Activated naive CD8-positive, alpha-beta T cell (primary cell): ENCODE results near the gene CILP2.
A peak's percentile ranks its signal among the peaks of the same experiment; 100 is the strongest.

Source experiments
- H3K27ac Mint-ChIP-seq: one replicate; pipeline ENCODE4 v1.8.0; 2021; ENCODE audit warnings: mixed read lengths
- H3K27me3 Mint-ChIP-seq: one replicate; pipeline ENCODE4 v1.8.0; 2021; ENCODE audit warnings: mixed read lengths
- H3K36me3 Mint-ChIP-seq: one replicate; pipeline ENCODE4 v1.8.0; 2021; ENCODE audit warnings: mixed read lengths
- H3K4me1 Mint-ChIP-seq: one replicate; pipeline ENCODE4 v1.8.0; 2021; ENCODE audit warnings: low read depth, mixed read lengths
- H3K4me3 Mint-ChIP-seq: one replicate; pipeline ENCODE4 v1.8.0; 2021; ENCODE audit warnings: mild to moderate bottlenecking, mixed read lengths
- H3K9me3 Mint-ChIP-seq: one replicate; pipeline ENCODE4 v1.8.0; 2021; ENCODE audit warnings: low read depth, mixed read lengths

The CILP2 gene

GRCh38 chr19:19538061-19538784 is at the start of gene CILP2:
Gene CILP2, plus strand, starts transcription at chr19:19538265. Its CDS starts 85 bp downstream, at chr19:19538350.
- no peaks in the 10 kb centered on the region for H3K27me3 Mint-ChIP-seq
- H3K4me3 Mint-ChIP-seq, result peak within 1 kb of the TSS; percentile 70

GRCh38 chr19:19488875-19489690 is 49.0 kb upstream of the CILP2 start:
- Mint-ChIP-seq H3K4me3 (peak overlapping the region; percentile 58), H3K9me3 (no peaks in the 10 kb centered on the region), H3K4me1 (peaks cover 58% of the 10 kb centered on the region), H3K27ac (peak overlapping the region; percentile 93), H3K36me3 (no peaks in the 10 kb centered on the region), H3K27me3 (no peaks in the 10 kb centered on the region)

More at GRCh38 chr19:19538061-19538784, at the start of gene CILP2:
- Mint-ChIP-seq H3K36me3 (no peaks in the 10 kb centered on the region), H3K9me3 (no peaks in the 10 kb centered on the region), H3K4me1 (peaks cover 32% of the 10 kb centered on the region), H3K27ac (no peak within 1 kb of the TSS)

- Mint-ChIP-seq H3K36me3 (no peaks in the 10 kb centered on the region), H3K27ac (peak overlapping the region; percentile 93), H3K4me3 (peak overlapping the region; percentile 58), H3K4me1 (peaks cover 59% of the 10 kb centered on the region), H3K9me3 (no peaks in the 10 kb centered on the region), H3K27me3 (no peaks in the 10 kb centered on the region)
Measured at GRCh38 chr19:19489804-19490204, 48.3 kb upstream of the CILP2 start.

- peaks cover 54% of the 10 kb centered on the region for H3K4me1 Mint-ChIP-seq
Measured at GRCh38 chr19:19490214-19490968, 47.7 kb upstream of the CILP2 start.

GRCh38 chr19:19491321-19492025 is 46.6 kb upstream of the CILP2 start:
- H3K9me3 Mint-ChIP-seq, result no peaks in the 10 kb centered on the region
- no peak overlapping the region for H3K4me3 Mint-ChIP-seq
- peaks cover 44% of the 10 kb centered on the region for H3K4me1 Mint-ChIP-seq
- H3K27ac Mint-ChIP-seq, result peak overlapping the region; percentile 34
- no peaks in the 10 kb centered on the region for H3K27me3 Mint-ChIP-seq
- no peaks in the 10 kb centered on the region for H3K36me3 Mint-ChIP-seq

More at GRCh38 chr19:19490214-19490968, 47.7 kb upstream of the CILP2 start:
- H3K36me3 Mint-ChIP-seq, result no peaks in the 10 kb centered on the region
- H3K4me3 Mint-ChIP-seq, result peak overlapping the region; percentile 58
- H3K27me3 Mint-ChIP-seq, result no peaks in the 10 kb centered on the region
- peak overlapping the region; percentile 93 for H3K27ac Mint-ChIP-seq
- H3K9me3 Mint-ChIP-seq, result no peaks in the 10 kb centered on the region

GRCh38 chr19:19492026-19492610 is 45.9 kb upstream of the CILP2 start:
- Mint-ChIP-seq H3K4me1 (peaks cover 37% of the 10 kb centered on the region), H3K27me3 (no peaks in the 10 kb centered on the region), H3K4me3 (no peak overlapping the region), H3K27ac (no peak overlapping the region), H3K36me3 (no peaks in the 10 kb centered on the region), H3K9me3 (no peaks in the 10 kb centered on the region)

- peaks cover 20% of the 10 kb centered on the region for H3K4me1 Mint-ChIP-seq
- no peak overlapping the region for H3K27ac Mint-ChIP-seq
- no peaks in the 10 kb centered on the region for H3K9me3 Mint-ChIP-seq
- H3K36me3 Mint-ChIP-seq, result no peaks in the 10 kb centered on the region
- H3K4me3 Mint-ChIP-seq, result no peak overlapping the region
- H3K27me3 Mint-ChIP-seq, result no peaks in the 10 kb centered on the region
Measured at GRCh38 chr19:19493841-19494546, 44.1 kb upstream of the CILP2 start.

- H3K36me3 Mint-ChIP-seq, result no peaks in the 10 kb centered on the region
- H3K4me3 Mint-ChIP-seq, result no peak overlapping the region
- no peaks in the 10 kb centered on the region for H3K9me3 Mint-ChIP-seq
- peaks cover 3% of the 10 kb centered on the region for H3K4me1 Mint-ChIP-seq
- no peak overlapping the region for H3K27ac Mint-ChIP-seq
- H3K27me3 Mint-ChIP-seq, result no peaks in the 10 kb centered on the region
Measured at GRCh38 chr19:19495614-19496603, 42.2 kb upstream of the CILP2 start.

GRCh38 chr19:19498255-19498991 is 39.6 kb upstream of the CILP2 start:
- Mint-ChIP-seq H3K36me3 (no peaks in the 10 kb centered on the region), H3K27ac (no peak overlapping the region)

GRCh38 chr19:19499272-19499995 is 38.6 kb upstream of the CILP2 start:
- no peak overlapping the region for H3K4me3 Mint-ChIP-seq
- no peaks in the 10 kb centered on the region for H3K36me3 Mint-ChIP-seq
- H3K27ac Mint-ChIP-seq, result no peak overlapping the region
- H3K4me1 Mint-ChIP-seq, result peaks cover 3% of the 10 kb centered on the region
- no peaks in the 10 kb centered on the region for H3K9me3 Mint-ChIP-seq
- no peaks in the 10 kb centered on the region for H3K27me3 Mint-ChIP-seq

More at GRCh38 chr19:19498255-19498991, 39.6 kb upstream of the CILP2 start:
- Mint-ChIP-seq H3K4me3 (no peak overlapping the region), H3K4me1 (peaks cover 3% of the 10 kb centered on the region), H3K9me3 (no peaks in the 10 kb centered on the region), H3K27me3 (no peaks in the 10 kb centered on the region)

GRCh38 chr19:19500975-19501644 is 37.0 kb upstream of the CILP2 start:
- H3K4me1 Mint-ChIP-seq, result no peaks in the 10 kb centered on the region
- no peaks in the 10 kb centered on the region for H3K36me3 Mint-ChIP-seq
- H3K27ac Mint-ChIP-seq, result no peak overlapping the region
- no peaks in the 10 kb centered on the region for H3K27me3 Mint-ChIP-seq
- H3K4me3 Mint-ChIP-seq, result no peak overlapping the region
- no peaks in the 10 kb centered on the region for H3K9me3 Mint-ChIP-seq
